Gastroesophageal sphincter (tissue), 3 donors: ENCODE measurements around the gene TNS3.
A peak's percentile ranks its signal among the peaks of the same experiment; 100 is the strongest.

ENCODE experiments used
- CTCF ChIP-seq, 4 experiments: fragments of 200-600 bp in 2 of 4; fragments of 450-650 bp in 2 of 4; sonication (generic) in 1 of 4; IDR thresholded peaks; one replicate each; pipeline ENCODE4 v1.5.1; 2017 to 2019; ENCODE audit warnings: antibody characterized with exemption in 4 of 4, mild to moderate bottlenecking in 2 of 4, moderate library complexity in 2 of 4
- EP300 ChIP-seq: sonication (generic); formaldehyde crosslinking; IDR thresholded peaks from one replicate; pipeline ENCODE4 v1.6.1; 2017; ENCODE audit warnings: antibody characterized with exemption, mild to moderate bottlenecking
- POLR2A ChIP-seq, 2 donors: fragments of 450-650 bp; IDR thresholded peaks; one replicate each; pipeline ENCODE4 v1.6.1; 2017; ENCODE audit warnings: antibody characterized with exemption in 2 of 2, mild to moderate bottlenecking in 2 of 2, moderate library complexity in 1 of 2
- POLR2AphosphoS5 ChIP-seq: sonication (generic); formaldehyde crosslinking; IDR thresholded peaks from one replicate; pipeline ENCODE4 v1.6.1; 2017; ENCODE audit warnings: antibody characterized with exemption

GRCh38 chr7:47573758-47574481, 8.0 kb downstream of the TNS3 start:
- TF ChIP-seq POLR2A (IDR thresholded peaks at IDR 0.05): no peak
- no peak for TF ChIP-seq CTCF (IDR thresholded peaks at IDR 0.05)
- peak; percentile 12 for TF ChIP-seq POLR2AphosphoS5
- no peak for TF ChIP-seq EP300
